ENCODE measurements around the gene AKR1D1.

DNA sequence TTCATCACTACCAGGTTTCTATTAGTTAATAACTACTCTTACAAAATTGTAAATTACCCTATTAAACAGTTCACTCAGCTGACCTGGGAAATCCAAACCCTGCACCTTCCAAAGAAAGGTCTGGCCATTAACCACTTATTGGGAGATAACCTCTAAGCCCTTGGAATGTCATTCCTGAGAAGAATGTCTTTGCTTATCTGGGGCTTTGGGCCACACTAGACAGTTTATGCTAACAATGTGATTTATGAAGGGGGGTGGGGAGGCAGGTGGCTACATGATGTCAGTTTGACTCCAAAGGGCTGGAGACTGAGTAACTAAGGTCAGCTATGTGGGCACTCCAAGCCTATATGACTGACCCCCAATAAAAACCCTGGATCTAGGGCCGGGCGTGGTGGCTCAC, 50.7 kb downstream of the AKR1D1 start:
- TF ChIP-seq CTCF (conservative IDR thresholded peaks at IDR 0.05) (no peak), EZH2 (IDR thresholded peaks at IDR 0.05; ENCODE audit: low read depth) (no peak)

All from PC-9 (cell line).